Upper lobe of left lung (tissue), 4 donors: ENCODE results near the gene GMFB.

Experiments
- EP300 ChIP-seq, 4 donors: sonication (generic); formaldehyde crosslinking; IDR thresholded peaks; one replicate each; pipeline ENCODE4 v1.5.1; 2017; ENCODE audit warnings: antibody characterized with exemption in 4 of 4, control low read depth in 2 of 4
- TF ChIP-seq, protein P1 (sequence below), 6 experiments: fragments of 450-650 bp in 4 of 6; fragments of 200-600 bp in 2 of 6; sonication (generic) in 2 of 6; IDR thresholded peaks; one replicate each; pipeline ENCODE4 v1.5.1; 2016 to 2019; ENCODE audit warnings: antibody characterized with exemption in 6 of 6

DNA sequence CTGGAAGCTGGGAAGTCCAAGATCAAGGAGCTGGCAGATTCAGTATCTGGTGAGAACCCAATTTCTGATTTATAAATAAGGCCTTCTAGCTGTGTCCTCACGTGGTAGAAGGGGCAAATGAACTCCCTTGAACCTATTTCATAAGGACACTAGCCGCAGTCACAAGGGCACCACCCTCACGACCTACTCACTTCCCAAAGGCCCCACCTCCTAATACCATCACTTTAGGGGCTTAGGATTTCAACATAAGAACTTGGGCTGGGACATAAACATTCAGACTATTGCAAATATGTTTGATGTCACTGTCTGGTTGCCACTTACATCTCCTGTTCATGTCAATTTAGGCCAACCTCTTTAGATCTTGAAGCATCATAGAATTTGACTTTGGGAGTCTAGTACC, 36.8 kb downstream of the GMFB start:
- TF ChIP-seq, protein P1, sequence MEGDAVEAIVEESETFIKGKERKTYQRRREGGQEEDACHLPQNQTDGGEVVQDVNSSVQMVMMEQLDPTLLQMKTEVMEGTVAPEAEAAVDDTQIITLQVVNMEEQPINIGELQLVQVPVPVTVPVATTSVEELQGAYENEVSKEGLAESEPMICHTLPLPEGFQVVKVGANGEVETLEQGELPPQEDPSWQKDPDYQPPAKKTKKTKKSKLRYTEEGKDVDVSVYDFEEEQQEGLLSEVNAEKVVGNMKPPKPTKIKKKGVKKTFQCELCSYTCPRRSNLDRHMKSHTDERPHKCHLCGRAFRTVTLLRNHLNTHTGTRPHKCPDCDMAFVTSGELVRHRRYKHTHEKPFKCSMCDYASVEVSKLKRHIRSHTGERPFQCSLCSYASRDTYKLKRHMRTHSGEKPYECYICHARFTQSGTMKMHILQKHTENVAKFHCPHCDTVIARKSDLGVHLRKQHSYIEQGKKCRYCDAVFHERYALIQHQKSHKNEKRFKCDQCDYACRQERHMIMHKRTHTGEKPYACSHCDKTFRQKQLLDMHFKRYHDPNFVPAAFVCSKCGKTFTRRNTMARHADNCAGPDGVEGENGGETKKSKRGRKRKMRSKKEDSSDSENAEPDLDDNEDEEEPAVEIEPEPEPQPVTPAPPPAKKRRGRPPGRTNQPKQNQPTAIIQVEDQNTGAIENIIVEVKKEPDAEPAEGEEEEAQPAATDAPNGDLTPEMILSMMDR (IDR thresholded peaks at IDR 0.05): no peak
- no peak for TF ChIP-seq EP300 (IDR thresholded peaks at IDR 0.05)
